Measurements from ENCODE around the gene EMB.
"Not testable (repeated sequence)": the region's sequence is repeated elsewhere in the genome, so short reads cannot be mapped to it uniquely, and the experiment has no call there.

Gene EMB

DNA sequence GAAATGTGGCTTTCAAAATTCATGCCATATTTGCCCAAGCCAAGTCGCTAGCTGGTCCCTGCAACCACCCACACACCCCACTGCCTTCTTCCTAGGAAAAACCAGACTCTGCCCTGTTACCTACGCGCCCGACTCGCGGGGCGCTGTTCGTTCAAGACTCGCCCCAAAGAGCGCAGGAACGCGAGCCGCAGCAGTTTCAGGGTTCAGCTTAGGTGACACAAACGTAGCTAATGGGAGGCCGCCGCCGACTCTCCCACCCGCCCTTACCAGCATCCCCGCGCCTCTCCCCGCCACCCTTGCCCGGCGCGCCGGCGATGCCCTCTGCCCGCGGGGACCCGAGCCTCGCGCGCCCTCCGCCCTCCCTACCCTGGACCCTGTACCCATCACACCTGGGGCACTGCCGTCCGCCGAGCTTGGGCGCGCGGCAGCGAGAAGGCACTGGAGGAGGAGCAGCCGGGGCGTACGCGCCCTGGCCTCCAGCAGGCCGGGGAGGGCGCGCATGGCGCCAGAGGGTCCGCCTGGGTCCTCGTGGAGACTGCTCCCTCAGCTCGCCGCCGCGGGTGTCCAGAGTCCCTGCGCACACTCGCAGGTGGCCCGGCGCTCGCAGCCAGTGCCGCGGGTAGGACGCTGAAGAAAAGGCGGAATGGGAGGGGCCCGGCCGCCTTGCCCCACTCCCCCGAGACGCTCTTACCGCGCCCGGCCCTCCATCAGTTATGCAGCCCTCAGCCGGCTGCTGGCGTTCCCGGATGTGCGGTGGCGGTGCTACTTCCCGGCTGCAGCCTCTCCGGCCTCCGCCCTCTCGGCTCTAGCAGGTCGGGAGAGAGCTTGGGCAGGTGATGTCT is at the start of gene EMB:
TSS of gene EMB (minus strand) at position 638 of the 842 bp plus-strand sequence. CDS start at position 501, 137 bp downstream.
- no peak for DNase-seq

- DNase-seq, result not testable (repeated sequence)
Measured at GRCh38 chr5:50489491-50489890, 48.4 kb upstream of the EMB start.

DNA sequence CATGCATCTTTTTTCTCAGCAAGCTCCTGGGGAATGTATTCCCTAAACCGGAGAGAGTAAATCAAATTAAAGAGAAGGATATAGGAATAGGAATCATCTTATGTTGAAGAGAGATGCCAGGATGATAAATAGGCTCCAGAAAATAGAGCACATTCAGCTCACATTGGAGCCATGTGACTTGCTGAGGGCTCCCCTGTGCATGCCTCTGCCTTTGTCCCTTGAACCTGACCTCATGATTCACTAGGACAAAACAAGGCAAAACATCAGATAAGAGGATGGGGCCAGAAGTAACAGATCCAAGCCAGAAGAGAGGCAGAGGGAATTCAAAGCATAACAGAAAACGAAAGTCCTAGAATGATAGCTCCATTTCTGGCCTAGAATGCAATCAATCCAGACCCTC is 37.7 kb upstream of the EMB start:
- DNase-seq, result not testable (repeated sequence)

DNA sequence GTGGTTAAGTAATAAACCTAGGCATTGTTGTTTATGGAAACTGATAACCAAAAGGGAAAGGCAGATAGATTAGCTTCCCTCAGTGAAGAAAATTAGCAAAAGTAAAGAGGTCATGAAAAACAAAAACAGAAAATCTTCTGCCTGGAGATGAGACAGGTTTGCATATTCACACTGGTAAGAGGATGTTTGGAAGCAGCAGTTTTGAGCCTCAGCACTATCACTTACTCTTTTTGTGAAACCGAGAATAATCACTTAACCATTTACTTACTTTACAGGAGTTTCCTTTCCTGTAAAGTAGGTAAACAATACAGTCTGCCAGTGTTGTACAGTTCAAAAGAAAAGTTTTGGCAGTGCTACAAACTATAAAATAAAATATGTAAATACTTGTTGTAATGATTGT is 35.5 kb upstream of the EMB start:
- no peak for DNase-seq

GRCh38 chr5:50465015-50465414 is 23.9 kb upstream of the EMB start:
- DNase-seq, result not testable (repeated sequence)

DNA sequence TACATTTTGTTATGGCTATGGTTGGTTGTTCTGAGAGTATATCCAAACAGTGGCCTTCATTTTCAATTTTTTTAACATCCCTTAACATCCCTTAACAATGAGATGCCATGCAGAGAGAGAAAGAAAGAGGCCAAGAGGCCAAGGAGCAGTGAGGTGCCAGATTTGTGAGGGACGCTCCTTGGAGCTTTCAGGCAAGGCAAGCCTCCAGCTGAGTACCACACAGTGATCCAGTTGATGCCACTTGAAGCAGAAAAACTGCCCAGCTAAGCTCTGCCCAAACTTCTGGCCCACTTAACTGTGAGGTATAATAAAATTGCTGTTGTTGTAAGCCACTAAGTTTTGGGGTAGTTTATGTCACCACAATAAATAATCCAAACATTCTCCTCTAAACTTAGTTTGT is 22.6 kb upstream of the EMB start:
- no peak for DNase-seq

- no peak for DNase-seq
Measured at GRCh38 chr5:50463047-50463446, 22.0 kb upstream of the EMB start.

- not testable (repeated sequence) for DNase-seq
Measured at GRCh38 chr5:50462579-50462978, 21.5 kb upstream of the EMB start.

DNA sequence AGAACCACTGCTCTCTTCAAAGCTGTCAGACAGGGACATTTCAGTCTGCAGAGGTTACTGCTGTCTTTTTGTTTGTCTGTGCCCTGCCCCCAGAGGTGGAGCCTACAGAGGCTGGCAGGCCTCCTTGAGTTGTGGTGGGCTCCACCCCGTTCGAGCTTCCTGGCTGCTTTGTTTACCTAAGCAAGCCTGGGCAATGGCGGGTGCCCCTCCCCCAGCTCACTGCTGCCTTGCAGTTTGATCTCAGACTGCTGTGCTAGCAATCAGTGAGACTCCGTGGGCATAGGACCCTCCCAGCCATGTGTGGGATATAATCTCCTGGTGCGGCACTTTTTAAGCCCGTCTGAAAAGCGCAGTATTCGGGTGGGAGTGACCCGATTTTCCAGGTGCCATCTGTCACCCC is 17.3 kb upstream of the EMB start:
- not testable (repeated sequence) for DNase-seq

DNA sequence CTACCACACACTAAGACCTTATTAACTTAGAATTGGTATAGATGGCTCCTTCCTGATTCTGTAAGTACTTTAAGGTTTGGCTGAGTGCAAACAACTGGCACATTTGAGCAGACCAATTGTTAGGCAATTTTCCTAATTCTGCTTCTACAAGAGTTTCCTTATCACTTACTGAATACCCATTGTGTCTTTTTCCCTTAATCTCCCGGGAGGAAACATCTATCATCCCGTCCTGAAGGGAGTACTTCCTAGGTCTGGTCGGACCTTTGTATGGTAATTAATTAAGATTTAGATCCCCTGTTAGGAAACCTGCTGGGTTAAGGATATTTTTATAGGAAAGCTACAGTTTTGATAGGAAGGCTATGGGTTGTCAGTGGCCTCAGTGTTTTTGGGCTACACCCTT is 8.2 kb upstream of the EMB start:
- not testable (repeated sequence) for DNase-seq

- no peak for DNase-seq
Measured at GRCh38 chr5:50447941-50448340, 6.9 kb upstream of the EMB start.

DNA sequence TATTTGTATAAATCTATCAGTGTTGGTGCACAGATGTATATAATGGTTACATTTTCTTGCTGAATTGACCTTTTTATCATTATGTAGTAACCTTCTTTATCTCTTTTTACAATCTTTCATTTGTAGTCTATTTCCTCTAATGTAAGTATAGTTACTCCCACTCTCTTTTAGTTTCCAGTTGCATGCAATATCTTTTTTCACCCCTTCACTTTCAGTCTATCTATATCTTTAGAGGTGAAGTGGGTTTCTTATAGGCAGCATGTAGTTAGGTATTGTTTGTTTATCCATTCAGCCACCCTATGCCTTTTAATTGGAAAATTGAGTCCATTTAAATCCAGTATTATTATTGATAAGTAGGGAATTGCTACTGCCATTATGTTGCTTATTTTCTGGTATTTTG is 6.1 kb upstream of the EMB start:
- DNase-seq, result no peak

GRCh38 chr5:50445296-50445949 is 4.3 kb upstream of the EMB start:
- DNase-seq, result no peak

GRCh38 chr5:50442559-50443539 is 1.8 kb upstream of the EMB start:
- not testable (repeated sequence) for DNase-seq

GRCh38 chr5:50441493-50441955 is 436 bp upstream of the EMB start:
- DNase-seq, result no peak

- no peak for DNase-seq
Measured at GRCh38 chr5:50439221-50439620, 1.9 kb downstream of the EMB start.

- not testable (repeated sequence) for DNase-seq
Measured at GRCh38 chr5:50438060-50438459, 3.0 kb downstream of the EMB start.

DNA sequence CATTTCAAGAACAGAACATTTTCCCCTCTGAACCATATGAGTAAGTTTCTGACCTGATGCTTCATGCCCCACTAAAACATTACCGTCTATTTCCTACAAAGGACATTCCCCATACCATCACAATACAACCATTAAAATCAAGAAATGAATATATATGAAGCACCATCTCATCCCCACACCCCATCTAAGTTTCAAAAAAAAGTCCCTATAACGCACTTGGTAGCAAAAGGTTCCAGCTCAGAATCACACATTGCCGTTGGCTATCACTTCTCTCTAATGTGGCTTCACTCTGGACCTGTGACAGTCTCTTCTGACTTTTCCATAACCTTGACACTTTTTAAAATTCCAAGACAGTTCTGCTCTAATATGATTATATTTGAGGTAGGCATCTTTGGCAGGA is 5.9 kb downstream of the EMB start:
- DNase-seq, result no peak

DNA sequence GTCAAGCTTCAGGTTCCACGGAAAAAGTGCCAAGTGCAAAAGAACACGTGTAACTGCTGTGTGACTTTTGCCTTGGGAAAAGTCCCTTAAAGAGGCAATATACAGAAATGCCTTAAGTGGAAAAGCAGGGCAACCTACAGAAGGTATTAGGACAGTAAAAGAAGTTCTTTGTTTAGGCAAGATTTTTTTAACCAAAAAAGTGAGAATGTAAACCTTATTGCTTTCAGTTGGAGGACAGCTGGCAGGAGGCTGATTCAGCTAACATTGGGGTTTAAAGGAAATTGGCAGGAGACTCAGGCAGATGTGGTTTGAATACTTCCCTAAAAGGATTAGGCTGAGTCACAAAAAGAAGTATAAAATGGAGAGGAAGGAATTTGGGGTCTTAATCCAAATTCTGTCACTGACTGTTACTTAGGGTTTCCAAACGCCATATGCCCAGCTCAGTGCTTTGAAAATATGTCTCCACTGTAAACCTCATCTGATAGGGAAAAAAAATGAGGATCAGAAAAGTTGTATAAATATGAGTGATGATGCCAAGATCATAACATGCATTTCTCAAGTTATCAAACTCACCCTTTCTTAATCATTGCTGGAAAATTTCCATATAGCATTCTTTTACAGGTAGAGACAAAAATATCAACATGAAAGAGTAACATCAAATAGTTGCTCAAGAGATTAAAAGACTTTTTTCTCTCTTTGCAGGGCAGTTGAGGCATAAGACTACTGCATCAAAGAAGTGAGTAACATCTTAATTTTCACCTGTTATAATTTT is 9.8 kb downstream of the EMB start:
- DNase-seq, result not testable (repeated sequence)

DNA sequence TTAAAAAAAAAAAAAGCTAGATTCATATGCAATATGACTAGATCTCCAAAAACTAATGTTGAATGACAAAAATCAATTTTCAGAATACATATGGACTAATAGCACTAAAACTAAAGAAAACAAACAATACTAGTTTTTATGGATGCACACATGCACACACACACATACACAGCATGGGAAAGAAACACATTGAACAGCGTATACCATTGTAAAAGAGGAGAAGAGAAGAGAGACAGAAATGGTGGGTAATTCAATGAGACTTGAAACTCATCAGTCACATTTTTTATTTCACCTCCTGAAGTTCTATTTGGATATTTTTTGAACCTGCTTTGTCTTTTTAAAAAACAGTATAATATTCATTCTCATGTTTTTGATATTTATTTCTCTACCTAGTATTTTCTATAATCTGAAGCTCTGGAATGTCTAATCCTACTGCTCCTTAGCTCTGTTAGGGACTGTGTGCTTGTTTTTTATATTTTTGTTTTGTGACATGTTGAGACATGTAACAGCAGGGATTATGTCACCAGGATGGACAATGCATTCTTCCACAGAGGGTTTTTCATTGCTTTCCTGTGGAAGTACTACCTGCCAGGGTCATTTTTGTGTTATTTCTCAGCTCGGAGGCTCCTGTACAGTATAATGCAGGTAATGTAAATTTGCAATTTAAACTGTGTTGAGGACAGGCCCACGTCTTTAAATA is 17.8 kb downstream of the EMB start:
- not testable (repeated sequence) for DNase-seq

DNA sequence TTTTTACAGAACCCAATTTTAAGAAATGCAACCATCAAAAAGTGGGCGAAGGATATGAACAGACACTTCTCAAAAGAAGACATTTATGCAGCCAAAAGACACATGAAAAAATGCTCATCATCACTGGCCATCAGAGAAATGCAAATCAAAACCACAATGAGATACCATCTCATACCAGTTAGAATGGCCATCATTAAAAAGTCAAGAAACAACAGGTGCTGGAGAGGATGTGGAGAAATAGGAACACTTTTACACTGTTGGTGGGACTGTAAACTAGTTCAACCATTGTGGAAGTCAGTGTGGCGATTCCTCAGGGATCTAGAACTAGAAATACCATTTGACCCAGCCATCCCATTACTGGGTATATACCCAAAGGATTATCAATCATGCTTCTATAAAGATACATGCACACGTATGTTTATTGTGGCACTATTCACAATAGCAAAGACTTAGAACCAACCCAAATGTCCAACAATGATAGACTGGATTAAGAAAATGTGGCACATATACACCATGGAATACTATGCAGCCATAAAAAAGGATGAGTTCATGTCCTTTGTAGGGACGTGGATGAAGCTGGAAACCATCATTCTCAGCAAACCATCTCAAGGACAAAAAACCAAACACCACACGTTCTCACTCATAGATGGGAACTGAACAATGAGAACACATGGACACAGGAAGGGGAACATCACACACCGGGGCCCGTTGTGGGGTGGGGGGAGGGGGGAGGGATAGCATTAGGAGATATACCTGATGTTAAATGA is 19.7 kb downstream of the EMB start:
- DNase-seq, result not testable (repeated sequence)

Measured in NCI-H1436 (cell line).